Liver (tissue), 9 donors: ENCODE results near the gene DPPA3. TPM values are rescaled to one million over a fixed set of nuclear protein-coding genes. Genes with fewer than 3 reads are reported as not detected.

Source experiments
- DNase-seq: peaks from one replicate; pipeline ENCODE4 v3.0.0-alpha.2; 2017; ENCODE audit warnings: low spot score
- H3K27ac ChIP-seq, 2 donors: one replicate each; pipeline ENCODE4 v1.7.0; 2013; ENCODE audit warnings: inconsistent platforms in 2 of 2, low read length in 2 of 2, control low read depth in 1 of 2, low read depth in 1 of 2, mild to moderate bottlenecking in 1 of 2
- H3K27me3 ChIP-seq, 4 donors: one replicate each; pipeline versions ENCODE4 v1.6.1 to v1.7.0; 2013; ENCODE audit warnings: low read length in 3 of 4, inconsistent platforms in 1 of 4, mild to moderate bottlenecking in 1 of 4, moderate library complexity in 1 of 4; ENCODE audit not compliant: control insufficient read depth in 4 of 4, insufficient read depth in 4 of 4
- H3K36me3 ChIP-seq, 4 donors: one replicate each; pipeline versions ENCODE4 v1.6.1 to v1.7.0; 2013; ENCODE audit warnings: low read length in 3 of 4, mild to moderate bottlenecking in 3 of 4, low read depth in 1 of 4, moderate library complexity in 1 of 4; ENCODE audit not compliant: control insufficient read depth in 4 of 4, insufficient read depth in 3 of 4
- H3K4me1 ChIP-seq, 4 donors: one replicate each; pipeline versions ENCODE4 v1.6.1 to v1.7.0; 2013; ENCODE audit warnings: low read length in 3 of 4, mild to moderate bottlenecking in 3 of 4, moderate library complexity in 1 of 4; ENCODE audit not compliant: control insufficient read depth in 4 of 4, insufficient read depth in 4 of 4
- H3K4me3 ChIP-seq, 3 donors: one replicate each; pipeline versions ENCODE4 v1.6.1 to v1.7.0; 2013; ENCODE audit warnings: low read length in 3 of 3, control low read depth in 1 of 3, low read depth in 1 of 3, mild to moderate bottlenecking in 1 of 3
- H3K9ac ChIP-seq, 2 donors: one replicate each; pipeline ENCODE4 v1.7.0; 2013; ENCODE audit warnings: low read length in 2 of 2, mild to moderate bottlenecking in 2 of 2, moderate library complexity in 2 of 2, control low read depth in 1 of 2, low read depth in 1 of 2
- H3K9me3 ChIP-seq, 4 donors: one replicate each; pipeline versions ENCODE4 v1.6.1 to v1.7.0; 2013; ENCODE audit warnings: low read length in 3 of 4; ENCODE audit not compliant: control insufficient read depth in 4 of 4
- ATF3 ChIP-seq: IDR thresholded peaks from 2 replicates; pipeline ENCODE4 v1.6.1; 2016; ENCODE audit warnings: antibody characterized with exemption
- CTCF ChIP-seq: fragments of 150-350 bp; IDR thresholded peaks from 2 replicates; pipeline ENCODE4 v1.5.1; 2017; ENCODE audit warnings: improper control_type of control experiment, low read depth, low read length; ENCODE audit not compliant: missing input control
- EGR1 ChIP-seq, 2 donors: IDR thresholded peaks; 2 replicates each; pipeline ENCODE4 v1.6.1; 2016 to 2018; ENCODE audit warnings: antibody characterized with exemption in 2 of 2, low read depth in 2 of 2
- FOXA1 ChIP-seq: IDR thresholded peaks from 2 replicates; pipeline ENCODE4 v1.6.1; 2016; ENCODE audit warnings: antibody characterized with exemption
- FOXA2 ChIP-seq: IDR thresholded peaks from 2 replicates; pipeline ENCODE4 v1.6.1; 2016; ENCODE audit warnings: antibody characterized with exemption
- GABPA ChIP-seq, 2 donors: IDR thresholded peaks in 1 of 2; conservative IDR thresholded peaks in 1 of 2; 2 replicates each; pipeline ENCODE4 v1.6.1; 2016; ENCODE audit warnings: antibody characterized with exemption in 2 of 2, mild to moderate bottlenecking in 1 of 2, moderate library complexity in 1 of 2
- HNF4A ChIP-seq, 2 donors: conservative IDR thresholded peaks; 2 replicates each; pipeline ENCODE4 v1.6.1; 2016; ENCODE audit warnings: antibody characterized with exemption in 2 of 2, mild to moderate bottlenecking in 2 of 2
- HNF4G ChIP-seq: IDR thresholded peaks from 2 replicates; pipeline ENCODE4 v1.6.1; 2016; ENCODE audit warnings: antibody characterized with exemption
- MAX ChIP-seq: IDR thresholded peaks from 2 replicates; pipeline ENCODE4 v1.6.1; 2016; ENCODE audit warnings: antibody characterized with exemption
- NR2F2 ChIP-seq: IDR thresholded peaks from 2 replicates; pipeline ENCODE4 v1.6.1; 2016; ENCODE audit warnings: antibody characterized with exemption
- RAD21 ChIP-seq, 2 donors: IDR thresholded peaks; 2 replicates each; pipeline ENCODE4 v1.6.1; 2016; ENCODE audit warnings: antibody characterized with exemption in 2 of 2, mild to moderate bottlenecking in 2 of 2
- REST ChIP-seq: IDR thresholded peaks from 2 replicates; pipeline ENCODE4 v1.6.1; 2016; ENCODE audit warnings: antibody characterized with exemption, mild to moderate bottlenecking
- SP1 ChIP-seq: IDR thresholded peaks from 2 replicates; pipeline ENCODE4 v1.6.1; 2018; ENCODE audit warnings: antibody characterized with exemption, mild to moderate bottlenecking
- TAF1 ChIP-seq: conservative IDR thresholded peaks from 2 replicates; pipeline ENCODE4 v1.6.1; 2016; ENCODE audit warnings: antibody characterized with exemption, mild to moderate bottlenecking
- YY1 ChIP-seq: IDR thresholded peaks from 2 replicates; pipeline ENCODE4 v1.6.1; 2016; ENCODE audit warnings: antibody characterized with exemption, mild to moderate bottlenecking
- ZBTB33 ChIP-seq: IDR thresholded peaks from 2 replicates; pipeline ENCODE4 v1.6.1; 2016; ENCODE audit warnings: antibody characterized with exemption
- WGBS: extraction: QIAGEN DNeasy Blood & Tissue Kit; methylation state at CpG from one replicate; pipeline ENCODE4 v1.1.7; 2013; 5-methylcytosine and 5-hydroxymethylcytosine counted together
- polyA plus RNA-seq, 2 donors: library from polyadenylated mRNA; stranded (reverse) in 1 of 2; unstranded in 1 of 2; fragments of 200-250 nt in 1 of 2; fragments of >200 nt in 1 of 2; fragmentation: Nextera tagmentation in 1 of 2; extraction: Ambion mirVana in 1 of 2; gene quantifications; one replicate each; pipeline versions ENCODE4 v1.2.1 to v1.2.3, GENCODE V29; 2013 to 2015
- total RNA-seq, 2 donors: library from RNA; depleted of rRNA; stranded (reverse); fragments of >200 nt; gene quantifications; one replicate each; pipeline ENCODE4 v1.2.3, GENCODE V29; 2014
- donor health status: healthy.
- donor health status: healthy.
- donor health status: healthy.
- donor health status: healthy.
- donor health status: healthy.

The DPPA3 gene
- total RNA-seq, result not detected
- not detected for polyA plus RNA-seq

- Histone ChIP-seq H3K9me3 (no peaks in the 10 kb centered on the region), H3K9ac (no peak within 1 kb of the TSS), H3K27ac (no peak within 1 kb of the TSS), H3K36me3 (no peaks in the 10 kb centered on the region), H3K4me3 (no peak within 1 kb of the TSS), H3K4me1 (no peaks in the 10 kb centered on the region), H3K27me3 (no peaks in the 10 kb centered on the region)
- no peak for DNase-seq
- no peak for TF ChIP-seq NR2F2
- no peak for TF ChIP-seq HNF4A (conservative IDR thresholded peaks at IDR 0.05)
- TF ChIP-seq SP1, result no peak
- TF ChIP-seq GABPA (IDR thresholded peaks at IDR 0.05 in 1 of 2, conservative IDR thresholded peaks at IDR 0.05 in 1 of 2), result no peak
- TF ChIP-seq RAD21 (IDR thresholded peaks at IDR 0.05), result no peak
- no peak for TF ChIP-seq MAX
- no peak for TF ChIP-seq ZBTB33
- no peak for TF ChIP-seq EGR1 (IDR thresholded peaks at IDR 0.05; ENCODE audit: low read depth in 2 of 2)
- TF ChIP-seq YY1, result no peak
- no peak for TF ChIP-seq FOXA2
- TF ChIP-seq TAF1, result no peak
- TF ChIP-seq CTCF, result no peak
- no peak for TF ChIP-seq ATF3
- no peak for TF ChIP-seq FOXA1
- WGBS, result 65% methylated on average over 7 of the region's 7 CpGs
These were observed at the start of gene DPPA3 for GRCh38 chr12:7711133-7711532. DPPA3 (plus strand) TSS chr12:7711433; CDS start chr12:7711571, 138 bp downstream.

- H3K9me3 ChIP-seq, result no peaks in the 10 kb centered on the region
- H3K27me3 ChIP-seq, result no peaks in the 10 kb centered on the region
- TF ChIP-seq FOXA2, result no peak
- no peak for TF ChIP-seq SP1
- TF ChIP-seq NR2F2, result no peak
- TF ChIP-seq HNF4G, result no peak
- TF ChIP-seq HNF4A (conservative IDR thresholded peaks at IDR 0.05), result no peak
- no peak for TF ChIP-seq TAF1
- TF ChIP-seq REST, result no peak
- no peak for TF ChIP-seq ZBTB33
- no peak for TF ChIP-seq YY1
- no peak for TF ChIP-seq MAX
- TF ChIP-seq GABPA (IDR thresholded peaks at IDR 0.05 in 1 of 2, conservative IDR thresholded peaks at IDR 0.05 in 1 of 2), result no peak
- no peaks in the 10 kb centered on the region for H3K36me3 ChIP-seq
- DNase-seq, result no peak
- no peak overlapping the region for H3K27ac ChIP-seq
- H3K4me3 ChIP-seq, result no peak overlapping the region
- 81% methylated on average over 5 of the region's 5 CpGs for WGBS
- H3K4me1 ChIP-seq, result no peaks in the 10 kb centered on the region
- no peak overlapping the region for H3K9ac ChIP-seq
These were observed 49.5 kb upstream of the DPPA3 start for GRCh38 chr12:7661741-7662140.
